ENCODE data around the gene MRAS.

GRCh38 chr3:138356730-138357405 lies 8.5 kb downstream of the MRAS start:
- TF ChIP-seq CTCF (IDR thresholded peaks at IDR 0.05) (no peak), POLR2A (IDR thresholded peaks at IDR 0.05) (no peak)

Measured in testis (tissue), 2 donors.